Measurements from ENCODE around the gene ARHGAP33. TPM values are rescaled to one million over a fixed set of nuclear protein-coding genes. Genes with fewer than 3 reads are reported as not detected.

ARHGAP33 gene
- total RNA-seq, 1 experiment from 2014 or later: 9.0 TPM

- peak; percentile 99 for DNase-seq (ENCODE audit: low read depth)
Observed at GRCh38 chr19:35740423-35741202, 34.8 kb upstream of the ARHGAP33 start.

GRCh38 chr19:35741203-35741515 lies 34.2 kb upstream of the ARHGAP33 start:
- no peak for DNase-seq (ENCODE audit: low read depth)

GRCh38 chr19:35742121-35742724 lies 33.1 kb upstream of the ARHGAP33 start, which contains the start of gene IGFLR1:
IGFLR1 (minus strand) TSS chr19:35742452; CDS start chr19:35741180, 1,272 bp downstream.
- no peak for DNase-seq (ENCODE audit: low read depth)

- DNase-seq (ENCODE audit: low read depth): no peak
Observed at GRCh38 chr19:35743640-35744429, 31.5 kb upstream of the ARHGAP33 start.

- DNase-seq (ENCODE audit: low read depth): peak; percentile 95
Observed at GRCh38 chr19:35744430-35745327, 30.7 kb upstream of the ARHGAP33 start.

GRCh38 chr19:35745328-35746086 lies 29.9 kb upstream of the ARHGAP33 start, which contains the start of the genes PSENEN and U2AF1L4:
PSENEN (plus strand) TSS chr19:35745651; CDS start chr19:35745931, 280 bp downstream.
U2AF1L4 (minus strand) TSS chr19:35745418; CDS start chr19:35745391, 27 bp downstream.
- peak; percentile 99 for DNase-seq (ENCODE audit: low read depth)

- no peak for DNase-seq (ENCODE audit: low read depth)
Observed at GRCh38 chr19:35746087-35746462, 29.3 kb upstream of the ARHGAP33 start.

GRCh38 chr19:35746531-35746930 lies 28.8 kb upstream of the ARHGAP33 start:
- DNase-seq (ENCODE audit: low read depth): no peak

- peak; percentile 99 for DNase-seq (ENCODE audit: low read depth)
Observed at GRCh38 chr19:35748106-35749020, 27.0 kb upstream of the ARHGAP33 start, which contains the start of gene LIN37. LIN37 (plus strand) TSS chr19:35748576; CDS start chr19:35748725, 149 bp downstream.

GRCh38 chr19:35750167-35750566 lies 25.2 kb upstream of the ARHGAP33 start:
- no peak for DNase-seq (ENCODE audit: low read depth)

- DNase-seq (ENCODE audit: low read depth): no peak
Observed at GRCh38 chr19:35751839-35752745, 23.3 kb upstream of the ARHGAP33 start.

GRCh38 chr19:35752746-35753350 lies 22.5 kb upstream of the ARHGAP33 start:
- no peak for DNase-seq (ENCODE audit: low read depth)

GRCh38 chr19:35753634-35754369 lies 21.6 kb upstream of the ARHGAP33 start:
- no peak for DNase-seq (ENCODE audit: low read depth)

GRCh38 chr19:35754370-35755130 lies 20.8 kb upstream of the ARHGAP33 start:
- no peak for DNase-seq (ENCODE audit: low read depth)

GRCh38 chr19:35755131-35755549 lies 20.2 kb upstream of the ARHGAP33 start:
- no peak for DNase-seq (ENCODE audit: low read depth)

Measured in Daoy (cell line).